ENCODE data around the gene KSR2.

The KSR2 gene

GRCh38 chr12:117593815-117594400 is 374.9 kb downstream of the KSR2 start:
- Histone ChIP-seq H3K9me3 (no peaks in the 10 kb centered on the region), H3K4me3 (ENCODE audit: low read depth in 1 of 2, low read length in 1 of 2) (no peak overlapping the region), H3K27ac (no peak overlapping the region), H3K27me3 (no peaks in the 10 kb centered on the region), H3K36me3 (no peaks in the 10 kb centered on the region), H3K4me1 (ENCODE audit: control insufficient read depth in 1 of 2, insufficient read depth in 1 of 2, low read depth in 1 of 2, low read length in 1 of 2) (no peaks in the 10 kb centered on the region)
- no peak for TF ChIP-seq CTCF (IDR thresholded peaks at IDR 0.05)

- Histone ChIP-seq H3K36me3 (no peaks in the 10 kb centered on the region), H3K27me3 (no peaks in the 10 kb centered on the region), H3K4me3 (ENCODE audit: low read depth in 1 of 2, low read length in 1 of 2) (no peak overlapping the region), H3K9me3 (no peaks in the 10 kb centered on the region), H3K4me1 (ENCODE audit: control insufficient read depth in 1 of 2, insufficient read depth in 1 of 2, low read depth in 1 of 2, low read length in 1 of 2) (no peaks in the 10 kb centered on the region), H3K27ac (no peak overlapping the region)
- TF ChIP-seq CTCF (IDR thresholded peaks at IDR 0.05) = no peak
Observed at GRCh38 chr12:117592588-117593305, 376.0 kb downstream of the KSR2 start.

GRCh38 chr12:117590999-117591398 is 377.8 kb downstream of the KSR2 start:
- no peaks in the 10 kb centered on the region for H3K36me3 ChIP-seq
- no peak overlapping the region for H3K27ac ChIP-seq
- H3K4me3 ChIP-seq (ENCODE audit: low read depth in 1 of 2, low read length in 1 of 2) = no peak overlapping the region
- no peaks in the 10 kb centered on the region for H3K4me1 ChIP-seq (ENCODE audit: control insufficient read depth in 1 of 2, insufficient read depth in 1 of 2, low read depth in 1 of 2, low read length in 1 of 2)
- H3K9me3 ChIP-seq = no peaks in the 10 kb centered on the region
- peaks cover 4% of the 10 kb centered on the region for H3K27me3 ChIP-seq
- no peak for TF ChIP-seq CTCF (IDR thresholded peaks at IDR 0.05)

GRCh38 chr12:117590386-117590785 is 378.4 kb downstream of the KSR2 start:
- no peak for TF ChIP-seq CTCF (IDR thresholded peaks at IDR 0.05)
- H3K4me3 ChIP-seq (ENCODE audit: low read depth in 1 of 2, low read length in 1 of 2) = no peak overlapping the region

GRCh38 chr12:117589021-117589420 is 379.8 kb downstream of the KSR2 start:
- Histone ChIP-seq H3K4me3 (ENCODE audit: low read depth in 1 of 2, low read length in 1 of 2) (no peak overlapping the region), H3K27me3 (peaks cover 23% of the 10 kb centered on the region)
- no peak for TF ChIP-seq CTCF (IDR thresholded peaks at IDR 0.05)

More at GRCh38 chr12:117590386-117590785, 378.4 kb downstream of the KSR2 start:
- Histone ChIP-seq H3K4me1 (ENCODE audit: control insufficient read depth in 1 of 2, insufficient read depth in 1 of 2, low read depth in 1 of 2, low read length in 1 of 2) (no peaks in the 10 kb centered on the region), H3K27ac (no peak overlapping the region), H3K36me3 (no peaks in the 10 kb centered on the region), H3K9me3 (no peaks in the 10 kb centered on the region), H3K27me3 (peaks cover 9% of the 10 kb centered on the region)

More at GRCh38 chr12:117589021-117589420, 379.8 kb downstream of the KSR2 start:
- no peaks in the 10 kb centered on the region for H3K9me3 ChIP-seq
- no peak overlapping the region for H3K27ac ChIP-seq
- no peaks in the 10 kb centered on the region for H3K4me1 ChIP-seq (ENCODE audit: control insufficient read depth in 1 of 2, insufficient read depth in 1 of 2, low read depth in 1 of 2, low read length in 1 of 2)
- H3K36me3 ChIP-seq = no peaks in the 10 kb centered on the region

Measured in neutrophil (primary cell).